ENCODE measurements around the gene GPATCH2.

DNA sequence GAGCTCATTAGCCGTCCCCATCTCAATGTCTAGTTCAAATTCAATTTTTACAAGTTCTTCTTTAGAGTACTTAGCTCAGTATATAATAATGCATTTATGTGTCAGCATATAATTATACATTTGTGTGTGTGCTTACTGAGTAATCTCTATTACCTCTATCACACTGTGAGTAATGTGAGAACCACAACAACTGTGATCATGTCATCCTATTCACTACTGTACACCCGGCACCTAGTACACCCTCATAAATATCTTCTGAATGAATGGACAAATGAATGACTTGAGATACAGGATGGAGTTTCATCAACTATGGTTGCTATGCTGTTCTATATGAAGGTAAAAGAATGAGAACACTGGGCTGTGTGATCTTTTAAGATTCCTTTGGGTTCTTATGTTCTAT, 124.0 kb downstream of the GPATCH2 start:
- no peak for TF ChIP-seq CTCF (conservative IDR thresholded peaks at IDR 0.05 in 1 of 2, IDR thresholded peaks at IDR 0.05 in 1 of 2; ENCODE audit: extremely low read depth in 1 of 2, insufficient read depth in 1 of 2, low read depth in 1 of 2, low read length in 2 of 2)
- TF ChIP-seq EZH2 (IDR thresholded peaks at IDR 0.05; ENCODE audit: borderline replicate concordance, low read length), result no peak

Data from mammary epithelial cell (primary cell).